Sigmoid colon (tissue), 4 donors: ENCODE results near the gene ZNF407.

ENCODE experiments used
- CTCF ChIP-seq, 4 experiments: fragments of 450-650 bp in 3 of 4; fragments of 200-600 bp in 1 of 4; IDR thresholded peaks; one replicate each; pipeline ENCODE4 v1.5.1; 2016 to 2019; ENCODE audit warnings: antibody characterized with exemption in 4 of 4, mild to moderate bottlenecking in 3 of 4, moderate library complexity in 2 of 4
- POLR2A ChIP-seq, 2 donors: fragments of 450-650 bp; IDR thresholded peaks; one replicate each; pipeline ENCODE4 v1.6.1; 2016; ENCODE audit warnings: antibody characterized with exemption in 2 of 2, mild to moderate bottlenecking in 2 of 2, moderate library complexity in 2 of 2
- POLR2AphosphoS5 ChIP-seq, 4 donors: sonication (generic); formaldehyde crosslinking; IDR thresholded peaks; one replicate each; pipeline ENCODE4 v1.6.1; 2017; ENCODE audit warnings: antibody characterized with exemption in 4 of 4

- TF ChIP-seq POLR2A (IDR thresholded peaks at IDR 0.05) (no peak), CTCF (IDR thresholded peaks at IDR 0.05) (no peak), POLR2AphosphoS5 (IDR thresholded peaks at IDR 0.05) (no peak)
Observed at GRCh38 chr18:74714120-74714519, 116.5 kb downstream of the ZNF407 start.
